Fibroblast of pulmonary artery (primary cell): ENCODE results near the gene KIAA1328.
"Not testable (repeated sequence)": the region's sequence is repeated elsewhere in the genome, so short reads cannot be mapped to it uniquely, and the experiment has no call there.

Experiments used
- DNase-seq: peaks from one replicate; pipeline ENCODE4 v3.0.0-alpha.2; 2010; ENCODE audit warnings: low read depth
- H3K4me3 ChIP-seq: replicated peaks from 2 replicates; pipeline ENCODE4 v1.5.1; 2011; ENCODE audit warnings: low read depth, mild to moderate bottlenecking, control low read depth, low read length, moderate library complexity
- CTCF ChIP-seq: IDR thresholded peaks from 2 replicates; pipeline ENCODE4 v1.5.1; 2011; ENCODE audit warnings: mild to moderate bottlenecking, control low read depth, low read length, inconsistent platforms; ENCODE audit errors: missing control alignments

KIAA1328 gene

DNA sequence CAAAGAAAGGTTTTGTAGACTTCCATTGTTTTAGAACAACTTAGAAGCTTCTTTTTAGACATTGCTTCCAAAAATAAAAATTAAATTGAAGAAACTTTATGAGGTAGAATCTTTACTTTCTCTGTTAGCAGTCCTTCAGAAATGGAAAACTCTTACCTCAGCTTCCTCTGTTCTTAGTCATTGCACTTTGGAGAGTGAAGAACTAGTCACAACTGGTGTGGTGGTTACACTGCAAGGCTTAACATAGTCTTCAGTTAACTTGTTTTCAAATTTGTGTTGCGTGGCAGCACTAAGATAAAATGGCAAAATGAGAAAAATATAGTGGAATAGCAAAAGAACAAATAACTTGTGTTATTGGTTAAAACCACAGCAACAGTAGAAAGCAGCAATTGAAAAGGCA, 332.6 kb downstream of the KIAA1328 start:
- DNase-seq = no peak

DNA sequence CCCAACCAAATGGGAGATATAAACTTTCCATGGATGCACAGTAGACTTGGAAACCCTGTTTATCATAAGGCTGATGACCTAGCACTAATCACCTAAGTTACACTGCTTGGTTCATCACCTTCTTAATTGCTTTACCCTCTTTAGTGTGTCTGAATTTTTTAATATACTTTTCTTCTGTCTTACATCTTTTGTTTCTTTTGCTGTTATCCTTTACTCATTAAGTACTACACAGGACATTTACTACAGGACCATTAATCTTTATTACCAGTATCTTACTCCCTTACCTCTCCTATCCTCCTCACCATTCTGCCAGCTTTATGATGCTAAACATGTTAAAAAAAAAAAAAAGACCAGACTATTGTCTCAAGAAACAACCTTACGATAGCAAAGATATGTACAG, 333.6 kb downstream of the KIAA1328 start:
- no peak for DNase-seq
- no peak overlapping the region for H3K4me3 ChIP-seq

More for the DNA sequence above, 332.6 kb downstream of the KIAA1328 start:
- no peak overlapping the region for H3K4me3 ChIP-seq
- no peak for TF ChIP-seq CTCF

DNA sequence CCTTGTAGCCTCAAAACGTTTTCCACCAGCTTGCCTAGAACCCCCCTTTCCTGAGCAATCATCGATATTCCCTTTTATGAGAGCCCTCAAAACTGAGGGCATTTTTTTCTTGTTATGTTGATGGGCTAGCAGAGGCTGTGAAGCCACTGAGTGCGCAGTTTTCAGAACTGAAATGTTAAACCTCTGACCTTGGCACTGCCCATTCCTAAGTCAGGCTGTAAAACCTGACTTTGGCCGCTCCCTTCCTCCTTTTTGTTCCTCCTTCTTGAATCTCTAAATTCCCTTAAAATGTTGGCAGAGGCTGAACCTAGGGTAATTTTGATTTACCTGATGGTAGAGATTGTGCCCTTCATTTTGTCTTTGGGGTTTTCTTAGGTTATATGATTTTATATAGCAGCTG, 334.2 kb downstream of the KIAA1328 start:
- no peak overlapping the region for H3K4me3 ChIP-seq
- TF ChIP-seq CTCF = no peak
- DNase-seq = no peak

More for the DNA sequence above, 333.6 kb downstream of the KIAA1328 start:
- no peak for TF ChIP-seq CTCF

- no peak for DNase-seq
- no peak overlapping the region for H3K4me3 ChIP-seq
- no peak for TF ChIP-seq CTCF
These were observed 337.6 kb downstream of the KIAA1328 start for GRCh38 chr18:37166491-37166890.

- not testable (repeated sequence) for DNase-seq, H3K4me3 ChIP-seq
- TF ChIP-seq CTCF = peak; percentile 5
These were observed 338.0 kb downstream of the KIAA1328 start for GRCh38 chr18:37166966-37167365.

GRCh38 chr18:37170984-37171383, 342.1 kb downstream of the KIAA1328 start:
- H3K4me3 ChIP-seq = no peak overlapping the region
- no peak for TF ChIP-seq CTCF
- no peak for DNase-seq

- no peak for TF ChIP-seq CTCF
- no peak overlapping the region for H3K4me3 ChIP-seq
- no peak for DNase-seq
These were observed 344.5 kb downstream of the KIAA1328 start for GRCh38 chr18:37173384-37173783.
